Measurements from ENCODE around the gene BUD13.

BUD13 gene

DNA sequence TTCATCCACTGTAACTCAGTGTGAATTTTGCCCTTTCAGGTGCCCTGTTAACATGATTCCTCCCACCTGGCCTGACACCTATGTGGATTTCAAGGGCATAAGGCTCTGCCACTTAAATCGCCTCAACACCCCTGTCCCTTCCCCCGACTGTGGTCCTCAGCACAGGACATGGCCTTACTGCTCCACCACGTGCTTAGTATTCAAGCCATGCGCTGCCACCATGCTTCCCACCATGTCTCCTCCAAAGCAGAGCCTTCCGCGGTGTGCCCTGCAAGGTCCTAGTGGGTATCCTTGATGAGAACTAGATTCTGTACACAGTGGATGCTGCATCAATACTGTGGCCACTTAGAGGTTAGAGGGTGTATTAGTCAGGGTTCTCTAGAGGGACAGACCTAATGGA is 51.9 kb downstream of the BUD13 start:
- no peak for DNase-seq (ENCODE audit: low read depth in 3 of 3, low spot score in 1 of 3)

- no peak for DNase-seq (ENCODE audit: low read depth in 3 of 3, low spot score in 1 of 3)
Observed at GRCh38 chr11:116718955-116719501, 53.8 kb downstream of the BUD13 start.

- no peak for DNase-seq (ENCODE audit: low read depth in 3 of 3, low spot score in 1 of 3)
Observed at GRCh38 chr11:116716621-116717020, 56.2 kb downstream of the BUD13 start.

DNA sequence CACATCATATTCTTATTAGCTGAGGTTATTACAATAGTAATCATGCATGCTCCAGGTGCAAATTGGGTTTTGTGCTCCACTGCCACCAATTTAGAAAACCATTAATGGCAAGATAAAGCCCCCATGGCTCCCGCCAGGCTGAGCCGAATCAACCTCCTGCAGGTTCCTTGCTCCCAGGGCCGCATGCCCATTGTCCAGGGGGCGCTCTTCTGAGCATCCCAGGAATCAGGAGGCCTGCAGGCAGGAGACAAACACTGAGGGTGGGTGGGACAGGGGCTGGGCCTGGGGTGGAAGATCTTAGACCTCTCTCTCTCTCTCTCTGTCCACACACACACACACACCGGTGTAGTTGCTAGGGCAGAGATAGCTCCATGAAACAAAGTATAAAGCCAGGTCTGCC is 57.4 kb downstream of the BUD13 start:
- DNase-seq (ENCODE audit: low read depth in 3 of 3, low spot score in 1 of 3): no peak

DNA sequence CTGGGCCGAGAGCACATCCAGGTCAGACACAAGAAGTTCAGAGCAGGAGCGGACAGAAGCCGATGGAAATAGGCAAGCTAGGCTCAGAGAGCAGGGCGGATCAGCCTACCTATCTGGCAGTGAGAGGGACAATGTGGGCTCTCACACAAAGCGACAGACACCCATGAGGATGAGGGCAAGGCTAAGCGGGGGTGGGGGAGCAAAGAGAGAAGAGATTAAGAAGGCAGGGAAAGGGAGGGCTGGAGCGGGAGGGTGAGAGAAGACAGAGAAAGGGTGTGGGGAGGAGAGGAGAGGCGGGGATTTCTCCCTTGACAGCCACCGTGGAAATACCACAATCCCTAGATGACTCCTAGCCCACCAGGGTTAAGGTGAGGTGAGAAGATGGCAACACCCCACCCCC is 57.9 kb downstream of the BUD13 start:
- no peak for DNase-seq (ENCODE audit: low read depth in 3 of 3, low spot score in 1 of 3)

- DNase-seq (ENCODE audit: low read depth in 3 of 3, low spot score in 1 of 3): no peak
Observed at GRCh38 chr11:116712428-116712827, 60.4 kb downstream of the BUD13 start.

DNA sequence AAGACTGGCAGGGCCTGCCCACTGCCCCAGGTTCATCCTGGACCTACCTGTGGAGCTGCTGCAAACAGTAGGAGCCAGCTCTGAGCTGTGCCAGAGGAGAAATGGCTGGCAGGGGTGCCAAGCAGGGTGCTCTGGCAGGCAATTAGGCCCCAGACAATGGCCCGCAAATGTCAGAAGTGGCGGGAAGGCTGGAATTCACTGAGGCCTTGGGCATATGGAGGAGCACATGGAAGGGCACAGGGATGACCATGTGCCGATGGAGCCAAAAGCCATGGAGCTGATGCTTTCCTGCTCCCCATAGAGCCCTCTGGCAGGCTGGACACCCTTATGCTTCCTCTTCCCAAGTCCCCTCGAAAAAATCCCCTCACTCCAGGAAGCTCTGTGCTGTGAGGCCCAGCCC is 62.0 kb downstream of the BUD13 start:
- DNase-seq (ENCODE audit: low read depth in 3 of 3, low spot score in 1 of 3): no peak

DNA sequence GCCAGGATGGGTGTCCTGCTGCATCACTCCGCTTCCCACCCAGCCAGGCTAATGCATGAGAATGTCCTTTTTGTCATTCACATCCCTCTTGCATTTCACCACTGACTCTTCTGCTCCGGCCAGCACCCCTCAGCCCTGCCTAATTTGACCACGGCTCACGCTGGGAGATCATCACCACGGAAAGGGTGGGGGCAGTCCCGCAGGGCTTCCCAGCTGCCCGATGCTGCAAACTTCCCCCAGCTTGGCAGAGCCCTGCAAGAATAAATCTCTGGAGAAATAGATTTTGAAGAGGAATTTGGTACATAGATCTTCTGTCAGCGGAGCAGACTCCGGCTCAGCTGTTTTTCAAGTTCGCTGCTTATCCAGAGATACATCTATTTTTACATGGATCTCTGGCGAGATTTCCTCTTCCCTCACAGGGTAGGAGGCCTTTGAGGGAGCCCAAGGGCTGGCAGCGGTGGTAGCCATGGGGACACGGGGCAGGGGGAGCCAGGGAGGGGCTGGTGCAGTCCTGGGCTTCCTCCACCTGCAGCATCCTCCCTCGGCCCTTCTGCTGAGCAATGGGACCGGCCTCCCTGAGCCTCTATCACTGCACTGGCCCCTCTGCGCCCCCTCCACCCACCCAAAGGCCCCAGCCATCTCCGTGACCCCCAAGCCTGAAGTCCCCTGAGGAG is 62.6 kb downstream of the BUD13 start:
- DNase-seq (ENCODE audit: low read depth in 3 of 3, low spot score in 1 of 3): no peak

DNA sequence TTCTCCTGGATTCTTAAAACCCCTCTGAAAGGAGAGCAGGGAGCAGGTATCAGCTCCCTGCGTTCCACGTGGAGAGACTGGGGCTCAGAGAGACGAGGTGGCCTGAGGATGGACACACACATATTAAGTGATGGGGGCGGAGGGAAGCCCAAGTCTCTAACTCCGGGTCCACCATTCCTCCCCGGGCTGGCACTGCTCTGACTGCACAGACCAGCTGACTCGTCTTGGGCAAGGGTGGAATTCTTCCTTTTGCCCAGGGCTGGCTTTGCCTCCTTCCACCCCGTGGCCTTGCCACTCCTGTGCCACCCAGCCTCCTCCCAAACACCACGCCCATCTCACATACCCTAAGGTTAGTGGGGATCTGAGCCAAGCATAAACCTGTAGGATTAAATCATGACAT is 65.0 kb downstream of the BUD13 start:
- no peak for DNase-seq (ENCODE audit: low read depth in 3 of 3, low spot score in 1 of 3)

DNA sequence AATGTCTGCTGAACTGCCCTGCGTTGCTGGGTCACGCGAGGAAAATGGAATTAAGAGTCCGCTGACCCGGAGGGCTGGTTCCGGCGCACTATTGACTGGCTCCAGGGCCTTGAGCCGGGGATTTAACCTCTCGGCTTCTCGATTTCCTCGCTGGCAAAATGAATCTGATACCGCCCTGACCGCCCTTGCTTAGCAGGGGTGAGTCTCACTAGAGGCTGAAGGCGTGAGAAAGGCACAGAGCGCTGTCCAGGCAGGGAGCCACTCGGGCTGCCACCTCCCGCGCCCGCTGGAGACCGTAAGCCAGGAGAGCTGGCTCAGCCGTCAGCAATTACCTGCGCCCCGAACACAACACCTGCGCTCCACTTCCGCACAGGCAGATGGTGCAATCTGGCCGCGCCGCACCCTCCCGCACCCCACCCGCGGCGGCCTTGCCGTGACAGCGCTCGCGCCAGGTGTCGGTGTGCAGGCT is 65.6 kb downstream of the BUD13 start:
- DNase-seq (ENCODE audit: low read depth in 3 of 3, low spot score in 1 of 3): no peak

GRCh38 chr11:116703421-116703820 is 69.4 kb downstream of the BUD13 start:
- no peak for DNase-seq (ENCODE audit: low read depth in 3 of 3, low spot score in 1 of 3)

DNA sequence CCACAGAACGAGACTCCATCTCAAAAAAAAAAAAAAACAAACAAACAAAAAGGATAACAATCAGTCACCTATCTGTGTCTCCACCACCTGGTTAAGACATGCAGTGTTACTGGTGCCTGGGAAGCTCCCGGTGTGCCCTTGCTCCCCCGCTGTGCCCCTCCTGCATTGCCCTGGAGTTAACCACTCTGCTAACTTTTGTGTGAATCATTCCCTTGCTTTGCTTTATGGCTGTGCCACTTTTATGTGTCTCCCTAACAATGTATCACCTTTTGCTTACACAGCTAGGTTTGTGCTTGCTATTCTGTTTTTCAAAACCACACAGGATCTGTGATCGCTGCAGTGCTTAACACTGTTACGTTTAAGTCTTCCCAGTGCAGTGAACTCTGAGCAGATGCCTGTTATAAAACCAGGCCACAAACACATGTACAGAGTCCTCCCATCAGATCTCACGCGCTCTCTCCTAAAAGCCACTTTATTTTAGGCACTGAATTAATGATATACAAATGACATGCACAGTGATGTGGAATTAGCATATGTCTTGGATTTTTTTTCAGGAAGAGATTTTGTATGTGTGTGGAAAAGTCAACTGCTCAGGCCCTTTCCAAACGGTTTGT is 69.9 kb downstream of the BUD13 start:
- DNase-seq (ENCODE audit: low read depth in 3 of 3, low spot score in 1 of 3): no peak

DNA sequence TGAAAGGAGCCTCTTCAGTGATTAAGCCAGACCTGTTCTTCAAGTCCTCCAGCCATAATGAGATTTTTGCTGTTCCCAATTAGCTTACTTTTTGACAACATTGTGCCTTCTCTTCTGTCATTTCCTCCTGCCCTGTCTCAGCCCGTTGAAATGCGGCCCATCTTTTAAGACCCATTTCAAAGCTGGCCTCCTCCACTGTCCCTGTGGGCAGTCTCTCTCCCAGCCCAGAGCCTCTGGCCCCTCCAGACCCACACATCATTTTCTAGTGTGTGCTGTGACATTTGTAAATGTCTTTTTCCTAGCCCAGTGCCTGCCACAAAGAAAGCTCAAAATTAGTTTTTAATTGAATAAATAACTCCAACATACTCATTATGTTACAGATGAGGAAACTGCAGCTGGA is 70.9 kb downstream of the BUD13 start:
- DNase-seq (ENCODE audit: low read depth in 3 of 3, low spot score in 1 of 3): no peak

DNA sequence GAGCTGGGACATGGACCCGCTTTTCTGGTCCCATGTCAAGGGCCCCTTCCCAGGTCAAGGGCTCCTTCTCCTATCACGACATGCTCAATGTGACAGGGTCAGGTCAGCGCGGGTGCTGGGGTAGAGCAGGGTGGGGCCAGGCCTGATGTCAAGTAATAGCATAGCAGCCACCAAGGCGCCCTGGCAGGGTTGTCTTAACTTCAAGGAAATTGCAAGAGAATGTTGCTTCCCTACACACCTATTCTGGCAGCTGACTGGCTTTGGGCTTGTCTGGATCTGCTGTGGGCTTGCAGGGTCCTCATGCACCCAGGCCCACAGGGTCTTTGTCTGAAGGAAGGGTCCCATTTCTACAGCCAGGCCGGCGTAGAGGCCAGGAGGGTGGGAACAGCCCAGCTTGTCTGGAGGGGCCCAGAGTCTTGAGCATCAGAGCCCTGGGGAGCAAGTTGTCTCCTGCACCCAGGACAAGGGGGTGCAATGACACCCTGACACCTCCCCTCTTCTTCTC is 71.4 kb downstream of the BUD13 start:
- DNase-seq (ENCODE audit: low read depth in 3 of 3, low spot score in 1 of 3): no peak

DNA sequence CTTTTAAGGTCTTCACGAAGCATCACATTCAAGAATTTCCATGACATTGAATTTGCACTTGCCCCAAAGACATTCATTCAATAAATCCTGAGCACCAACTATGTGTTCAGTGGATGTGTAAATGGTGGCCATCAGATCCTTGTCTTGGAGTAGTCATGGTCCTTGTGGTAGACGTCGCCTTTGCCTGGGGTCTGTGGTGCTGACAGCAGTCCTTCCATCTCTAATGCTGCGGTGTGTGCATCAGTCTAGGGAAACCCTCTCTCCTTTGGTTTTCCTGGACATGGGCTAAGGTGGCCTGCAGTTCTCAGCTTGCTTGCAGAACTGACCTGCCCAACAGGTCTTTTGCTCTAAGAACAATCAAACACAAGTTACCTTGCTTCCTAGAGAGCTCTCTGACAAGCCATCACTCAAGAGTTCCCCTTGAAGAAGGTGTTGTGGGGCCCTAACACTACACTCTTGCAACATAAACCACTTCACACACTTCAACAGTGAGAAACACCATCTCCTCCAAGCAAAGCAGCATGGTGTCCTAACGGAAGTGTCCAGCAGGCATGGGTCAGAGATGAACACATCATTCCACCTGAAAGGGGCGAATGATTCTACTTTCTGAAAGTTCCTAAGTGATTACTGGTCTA is 72.1 kb downstream of the BUD13 start:
- no peak for DNase-seq (ENCODE audit: low read depth in 3 of 3, low spot score in 1 of 3)

All from stimulated activated CD4-positive, alpha-beta T cell treated with anti-CD3 and anti-CD28 coated beads, TNF-alpha, amount 100 ng/mL, for 1 hour (primary cell).